ENCODE results near the gene MOB3B.

MOB3B gene

DNA sequence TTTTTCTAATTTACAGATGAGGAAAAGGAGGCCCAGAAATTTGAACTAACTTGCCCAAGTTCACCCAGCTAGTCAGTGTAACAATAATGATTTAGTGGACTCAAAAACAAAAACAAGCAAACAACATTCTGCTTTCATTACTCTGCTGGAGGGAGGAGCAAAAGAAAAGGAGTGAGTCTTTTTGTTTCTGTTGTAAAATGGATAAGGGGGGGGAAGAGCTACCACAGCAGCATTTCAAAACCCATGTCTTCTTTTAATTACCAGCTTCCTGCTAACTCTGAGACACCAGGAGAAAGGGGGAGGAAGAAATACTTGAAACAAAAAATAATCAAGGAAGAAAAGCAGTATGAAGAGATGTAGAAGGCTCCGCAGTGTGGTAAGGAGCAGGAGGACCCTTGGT is 193.5 kb downstream of the MOB3B start (continued):
- TF ChIP-seq, protein P1, sequence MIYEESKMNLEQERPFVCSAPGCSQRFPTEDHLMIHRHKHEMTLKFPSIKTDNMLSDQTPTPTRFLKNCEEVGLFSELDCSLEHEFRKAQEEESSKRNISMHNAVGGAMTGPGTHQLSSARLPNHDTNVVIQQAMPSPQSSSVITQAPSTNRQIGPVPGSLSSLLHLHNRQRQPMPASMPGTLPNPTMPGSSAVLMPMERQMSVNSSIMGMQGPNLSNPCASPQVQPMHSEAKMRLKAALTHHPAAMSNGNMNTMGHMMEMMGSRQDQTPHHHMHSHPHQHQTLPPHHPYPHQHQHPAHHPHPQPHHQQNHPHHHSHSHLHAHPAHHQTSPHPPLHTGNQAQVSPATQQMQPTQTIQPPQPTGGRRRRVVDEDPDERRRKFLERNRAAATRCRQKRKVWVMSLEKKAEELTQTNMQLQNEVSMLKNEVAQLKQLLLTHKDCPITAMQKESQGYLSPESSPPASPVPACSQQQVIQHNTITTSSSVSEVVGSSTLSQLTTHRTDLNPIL (CRISPR knock-in tag; IDR thresholded peaks at IDR 0.05; ENCODE audit: low read depth), result no peak
- TF ChIP-seq ZNF565 (CRISPR knock-in tag; conservative IDR thresholded peaks at IDR 0.05; ENCODE audit: low read depth) (no peak), PPARA (CRISPR knock-in tag; IDR thresholded peaks at IDR 0.05; ENCODE audit: borderline replicate concordance) (no peak), CSDC2 (CRISPR knock-in tag; IDR thresholded peaks at IDR 0.05) (no peak)

DNA sequence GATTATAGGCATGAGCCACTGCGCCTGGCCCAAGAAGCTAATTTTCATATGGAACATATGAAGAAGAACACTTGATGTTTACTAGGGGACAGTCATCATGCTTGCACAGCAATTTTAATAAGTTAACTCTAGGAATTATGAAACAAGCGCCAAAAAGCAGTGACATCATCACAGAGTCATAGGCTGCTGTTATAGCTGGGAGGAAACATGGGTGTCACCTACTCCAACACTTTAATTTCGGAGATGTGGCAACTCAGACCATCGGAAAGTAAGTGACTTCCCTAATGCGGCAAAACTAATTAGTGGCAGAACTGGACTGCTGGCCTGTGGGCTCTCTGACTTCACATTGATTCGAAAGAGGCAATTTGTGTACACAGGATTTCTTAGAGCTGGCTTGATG is 194.5 kb downstream of the MOB3B start:
- no peak for ATAC-seq
- TF ChIP-seq ESRRG (CRISPR knock-in tag; IDR thresholded peaks at IDR 0.05), result no peak
- TF ChIP-seq, protein P1 (CRISPR knock-in tag; IDR thresholded peaks at IDR 0.05; ENCODE audit: low read depth), result no peak
- TF ChIP-seq ZNF70 (CRISPR knock-in tag; IDR thresholded peaks at IDR 0.05), result no peak
- no peak for TF ChIP-seq ZNF8 (CRISPR knock-in tag; IDR thresholded peaks at IDR 0.05)
- TF ChIP-seq, protein P2, sequence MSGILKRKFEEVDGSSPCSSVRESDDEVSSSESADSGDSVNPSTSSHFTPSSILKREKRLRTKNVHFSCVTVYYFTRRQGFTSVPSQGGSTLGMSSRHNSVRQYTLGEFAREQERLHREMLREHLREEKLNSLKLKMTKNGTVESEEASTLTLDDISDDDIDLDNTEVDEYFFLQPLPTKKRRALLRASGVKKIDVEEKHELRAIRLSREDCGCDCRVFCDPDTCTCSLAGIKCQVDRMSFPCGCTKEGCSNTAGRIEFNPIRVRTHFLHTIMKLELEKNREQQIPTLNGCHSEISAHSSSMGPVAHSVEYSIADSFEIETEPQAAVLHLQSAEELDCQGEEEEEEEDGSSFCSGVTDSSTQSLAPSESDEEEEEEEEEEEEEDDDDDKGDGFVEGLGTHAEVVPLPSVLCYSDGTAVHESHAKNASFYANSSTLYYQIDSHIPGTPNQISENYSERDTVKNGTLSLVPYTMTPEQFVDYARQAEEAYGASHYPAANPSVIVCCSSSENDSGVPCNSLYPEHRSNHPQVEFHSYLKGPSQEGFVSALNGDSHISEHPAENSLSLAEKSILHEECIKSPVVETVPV (CRISPR knock-in tag; IDR thresholded peaks at IDR 0.05), result no peak
- TF ChIP-seq, protein P3, sequence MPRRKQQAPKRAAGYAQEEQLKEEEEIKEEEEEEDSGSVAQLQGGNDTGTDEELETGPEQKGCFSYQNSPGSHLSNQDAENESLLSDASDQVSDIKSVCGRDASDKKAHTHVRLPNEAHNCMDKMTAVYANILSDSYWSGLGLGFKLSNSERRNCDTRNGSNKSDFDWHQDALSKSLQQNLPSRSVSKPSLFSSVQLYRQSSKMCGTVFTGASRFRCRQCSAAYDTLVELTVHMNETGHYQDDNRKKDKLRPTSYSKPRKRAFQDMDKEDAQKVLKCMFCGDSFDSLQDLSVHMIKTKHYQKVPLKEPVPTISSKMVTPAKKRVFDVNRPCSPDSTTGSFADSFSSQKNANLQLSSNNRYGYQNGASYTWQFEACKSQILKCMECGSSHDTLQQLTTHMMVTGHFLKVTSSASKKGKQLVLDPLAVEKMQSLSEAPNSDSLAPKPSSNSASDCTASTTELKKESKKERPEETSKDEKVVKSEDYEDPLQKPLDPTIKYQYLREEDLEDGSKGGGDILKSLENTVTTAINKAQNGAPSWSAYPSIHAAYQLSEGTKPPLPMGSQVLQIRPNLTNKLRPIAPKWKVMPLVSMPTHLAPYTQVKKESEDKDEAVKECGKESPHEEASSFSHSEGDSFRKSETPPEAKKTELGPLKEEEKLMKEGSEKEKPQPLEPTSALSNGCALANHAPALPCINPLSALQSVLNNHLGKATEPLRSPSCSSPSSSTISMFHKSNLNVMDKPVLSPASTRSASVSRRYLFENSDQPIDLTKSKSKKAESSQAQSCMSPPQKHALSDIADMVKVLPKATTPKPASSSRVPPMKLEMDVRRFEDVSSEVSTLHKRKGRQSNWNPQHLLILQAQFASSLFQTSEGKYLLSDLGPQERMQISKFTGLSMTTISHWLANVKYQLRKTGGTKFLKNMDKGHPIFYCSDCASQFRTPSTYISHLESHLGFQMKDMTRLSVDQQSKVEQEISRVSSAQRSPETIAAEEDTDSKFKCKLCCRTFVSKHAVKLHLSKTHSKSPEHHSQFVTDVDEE (CRISPR knock-in tag; IDR thresholded peaks at IDR 0.05), result no peak
- TF ChIP-seq, protein P4, sequence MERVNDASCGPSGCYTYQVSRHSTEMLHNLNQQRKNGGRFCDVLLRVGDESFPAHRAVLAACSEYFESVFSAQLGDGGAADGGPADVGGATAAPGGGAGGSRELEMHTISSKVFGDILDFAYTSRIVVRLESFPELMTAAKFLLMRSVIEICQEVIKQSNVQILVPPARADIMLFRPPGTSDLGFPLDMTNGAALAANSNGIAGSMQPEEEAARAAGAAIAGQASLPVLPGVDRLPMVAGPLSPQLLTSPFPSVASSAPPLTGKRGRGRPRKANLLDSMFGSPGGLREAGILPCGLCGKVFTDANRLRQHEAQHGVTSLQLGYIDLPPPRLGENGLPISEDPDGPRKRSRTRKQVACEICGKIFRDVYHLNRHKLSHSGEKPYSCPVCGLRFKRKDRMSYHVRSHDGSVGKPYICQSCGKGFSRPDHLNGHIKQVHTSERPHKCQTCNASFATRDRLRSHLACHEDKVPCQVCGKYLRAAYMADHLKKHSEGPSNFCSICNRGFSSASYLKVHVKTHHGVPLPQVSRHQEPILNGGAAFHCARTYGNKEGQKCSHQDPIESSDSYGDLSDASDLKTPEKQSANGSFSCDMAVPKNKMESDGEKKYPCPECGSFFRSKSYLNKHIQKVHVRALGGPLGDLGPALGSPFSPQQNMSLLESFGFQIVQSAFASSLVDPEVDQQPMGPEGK (CRISPR knock-in tag; IDR thresholded peaks at IDR 0.05; ENCODE audit: borderline replicate concordance), result no peak
- TF ChIP-seq, protein P5, sequence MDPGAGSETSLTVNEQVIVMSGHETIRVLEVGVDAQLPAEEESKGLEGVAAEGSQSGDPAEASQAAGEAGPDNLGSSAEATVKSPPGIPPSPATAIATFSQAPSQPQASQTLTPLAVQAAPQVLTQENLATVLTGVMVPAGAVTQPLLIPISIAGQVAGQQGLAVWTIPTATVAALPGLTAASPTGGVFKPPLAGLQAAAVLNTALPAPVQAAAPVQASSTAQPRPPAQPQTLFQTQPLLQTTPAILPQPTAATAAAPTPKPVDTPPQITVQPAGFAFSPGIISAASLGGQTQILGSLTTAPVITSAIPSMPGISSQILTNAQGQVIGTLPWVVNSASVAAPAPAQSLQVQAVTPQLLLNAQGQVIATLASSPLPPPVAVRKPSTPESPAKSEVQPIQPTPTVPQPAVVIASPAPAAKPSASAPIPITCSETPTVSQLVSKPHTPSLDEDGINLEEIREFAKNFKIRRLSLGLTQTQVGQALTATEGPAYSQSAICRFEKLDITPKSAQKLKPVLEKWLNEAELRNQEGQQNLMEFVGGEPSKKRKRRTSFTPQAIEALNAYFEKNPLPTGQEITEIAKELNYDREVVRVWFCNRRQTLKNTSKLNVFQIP (CRISPR knock-in tag; IDR thresholded peaks at IDR 0.05; ENCODE audit: borderline replicate concordance, low read depth), result no peak
- TF ChIP-seq ZC3H10 (CRISPR knock-in tag; IDR thresholded peaks at IDR 0.05), result no peak
- no peak for TF ChIP-seq OSR1 (CRISPR knock-in tag; IDR thresholded peaks at IDR 0.05)
- no peak for TF ChIP-seq GLIS3 (CRISPR knock-in tag; IDR thresholded peaks at IDR 0.05)
- TF ChIP-seq TCF4 (CRISPR knock-in tag; IDR thresholded peaks at IDR 0.05; ENCODE audit: borderline replicate concordance), result no peak
- no peak for TF ChIP-seq ZFP30 (CRISPR knock-in tag; IDR thresholded peaks at IDR 0.05)
- no peak for TF ChIP-seq ARNTL (CRISPR knock-in tag; IDR thresholded peaks at IDR 0.05; ENCODE audit: borderline replicate concordance, low read depth)
- TF ChIP-seq BACH2 (CRISPR knock-in tag; IDR thresholded peaks at IDR 0.05; ENCODE audit: borderline replicate concordance), result no peak
- TF ChIP-seq SNAI2 (CRISPR knock-in tag; IDR thresholded peaks at IDR 0.05), result no peak
- TF ChIP-seq PPARA (CRISPR knock-in tag; IDR thresholded peaks at IDR 0.05; ENCODE audit: borderline replicate concordance), result no peak
- TF ChIP-seq ZNF565 (CRISPR knock-in tag; conservative IDR thresholded peaks at IDR 0.05; ENCODE audit: low read depth), result no peak
- TF ChIP-seq ZFP3 (CRISPR knock-in tag; IDR thresholded peaks at IDR 0.05), result no peak

Data from SK-N-SH treated with all-trans-retinoic acid at 6 μM for 48 hours (cell line).